MM.1S (cell line): Measurements from ENCODE around the gene CBFA2T3.

Experiments
- EZH2 ChIP-seq: fragments of 300-600 bp; sonication (generic); optimal IDR thresholded peaks from 2 replicates; pipeline ENCODE3; 2017; ENCODE audit warnings: low read depth, mild to moderate bottlenecking, antibody characterized with exemption, low read length, mixed read lengths
- TF ChIP-seq, protein P1 (sequence below): fragments of 300-600 bp; sonication (generic); IDR thresholded peaks from 2 replicates; pipeline ENCODE4 v1.5.1; 2016; ENCODE audit warnings: antibody characterized with exemption, low read length, mixed read lengths

DNA sequence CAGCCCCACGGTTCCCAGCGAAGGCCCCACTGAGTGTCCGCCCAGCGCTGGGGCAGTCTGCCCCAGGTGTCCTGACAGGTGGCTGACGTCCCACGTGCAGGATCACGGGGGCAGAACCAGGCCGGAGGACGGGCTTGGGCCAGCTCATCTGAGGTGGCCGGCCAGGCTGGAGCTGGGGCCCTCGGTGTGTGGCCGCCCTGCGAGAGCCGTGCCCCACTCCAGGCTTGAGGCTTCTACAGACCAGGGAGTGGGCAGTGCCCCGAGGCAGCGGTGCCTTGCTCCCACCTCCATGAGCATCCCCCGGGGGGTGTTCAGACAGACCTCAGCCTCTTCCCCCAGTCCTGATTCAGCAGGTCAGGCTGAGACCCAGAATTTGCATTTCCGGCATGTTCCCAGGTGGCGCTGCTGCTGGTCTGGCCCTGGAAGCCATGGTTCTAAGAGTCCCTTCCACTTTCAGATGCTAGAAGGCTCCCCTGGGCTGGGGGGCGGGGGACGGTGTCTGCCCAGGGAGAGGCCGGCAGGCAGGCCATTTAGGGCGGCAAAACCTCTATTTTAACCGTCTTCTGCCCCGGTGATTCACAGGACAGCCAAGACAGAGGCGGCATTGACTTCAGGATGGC lies 75.2 kb downstream of the CBFA2T3 start:
- TF ChIP-seq, protein P1, sequence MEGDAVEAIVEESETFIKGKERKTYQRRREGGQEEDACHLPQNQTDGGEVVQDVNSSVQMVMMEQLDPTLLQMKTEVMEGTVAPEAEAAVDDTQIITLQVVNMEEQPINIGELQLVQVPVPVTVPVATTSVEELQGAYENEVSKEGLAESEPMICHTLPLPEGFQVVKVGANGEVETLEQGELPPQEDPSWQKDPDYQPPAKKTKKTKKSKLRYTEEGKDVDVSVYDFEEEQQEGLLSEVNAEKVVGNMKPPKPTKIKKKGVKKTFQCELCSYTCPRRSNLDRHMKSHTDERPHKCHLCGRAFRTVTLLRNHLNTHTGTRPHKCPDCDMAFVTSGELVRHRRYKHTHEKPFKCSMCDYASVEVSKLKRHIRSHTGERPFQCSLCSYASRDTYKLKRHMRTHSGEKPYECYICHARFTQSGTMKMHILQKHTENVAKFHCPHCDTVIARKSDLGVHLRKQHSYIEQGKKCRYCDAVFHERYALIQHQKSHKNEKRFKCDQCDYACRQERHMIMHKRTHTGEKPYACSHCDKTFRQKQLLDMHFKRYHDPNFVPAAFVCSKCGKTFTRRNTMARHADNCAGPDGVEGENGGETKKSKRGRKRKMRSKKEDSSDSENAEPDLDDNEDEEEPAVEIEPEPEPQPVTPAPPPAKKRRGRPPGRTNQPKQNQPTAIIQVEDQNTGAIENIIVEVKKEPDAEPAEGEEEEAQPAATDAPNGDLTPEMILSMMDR = no peak
- TF ChIP-seq EZH2 = no peak
